ENCODE data around the gene TMEM54. TPM values are rescaled to one million over a fixed set of nuclear protein-coding genes. Genes with fewer than 3 reads are reported as not detected.

Gene TMEM54
- total and polyA plus RNA-seq, 2 of the 13 experiments (the other 11 are each of a cell fraction or from before 2014, with no cell fraction given): 2.5 to 2.9 TPM

DNA sequence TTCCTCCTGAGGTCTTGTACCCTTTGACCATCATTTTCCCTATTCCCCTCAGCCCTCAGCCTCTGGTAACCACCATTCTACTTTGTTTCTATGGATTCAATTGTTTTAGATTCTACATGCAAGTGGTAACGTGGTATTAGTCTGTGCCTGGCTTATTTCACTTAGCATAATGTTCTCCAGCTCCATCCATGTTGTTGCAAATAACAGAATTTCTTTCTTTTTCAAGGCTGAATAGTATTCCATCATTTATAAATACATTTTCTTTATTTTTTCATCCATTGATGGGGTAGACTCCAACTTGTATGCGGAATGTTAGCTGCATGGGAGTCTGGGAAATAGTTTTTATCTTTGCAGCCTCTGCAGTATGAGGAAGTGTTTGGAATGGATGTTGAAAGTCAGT lies 26.3 kb upstream of the TMEM54 start (continued):
- TF ChIP-seq, protein P1, sequence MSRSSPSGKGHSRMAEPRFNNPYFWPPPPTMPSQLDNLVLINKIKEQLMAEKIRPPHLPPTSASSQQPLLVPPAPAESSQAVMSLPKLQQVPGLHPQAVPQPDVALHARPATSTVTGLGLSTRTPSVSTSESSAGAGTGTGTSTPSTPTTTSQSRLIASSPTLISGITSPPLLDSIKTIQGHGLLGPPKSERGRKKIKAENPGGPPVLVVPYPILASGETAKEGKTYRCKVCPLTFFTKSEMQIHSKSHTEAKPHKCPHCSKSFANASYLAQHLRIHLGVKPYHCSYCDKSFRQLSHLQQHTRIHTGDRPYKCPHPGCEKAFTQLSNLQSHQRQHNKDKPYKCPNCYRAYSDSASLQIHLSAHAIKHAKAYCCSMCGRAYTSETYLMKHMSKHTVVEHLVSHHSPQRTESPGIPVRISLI (CRISPR knock-in tag; IDR thresholded peaks at IDR 0.05; ENCODE audit: borderline replicate concordance): no peak
- TF ChIP-seq NFE2L2 (IDR thresholded peaks at IDR 0.05; ENCODE audit: low read length) (no peak), SKI (IDR thresholded peaks at IDR 0.05; ENCODE audit: partially characterized antibody) (no peak), ZNF619 (CRISPR knock-in tag; IDR thresholded peaks at IDR 0.05) (no peak), RAD51 (IDR thresholded peaks at IDR 0.05; ENCODE audit: borderline replicate concordance) (no peak), ZNF138 (CRISPR knock-in tag; IDR thresholded peaks at IDR 0.05; ENCODE audit: low read depth) (no peak), ZBTB20 (CRISPR knock-in tag; IDR thresholded peaks at IDR 0.05; ENCODE audit: borderline replicate concordance, low read depth) (no peak), HNRNPL (IDR thresholded peaks at IDR 0.05; ENCODE audit: low read depth, low read length) (no peak), ZNF543 (CRISPR knock-in tag; IDR thresholded peaks at IDR 0.05) (no peak), ETV5 (CRISPR knock-in tag; IDR thresholded peaks at IDR 0.05; ENCODE audit: borderline replicate concordance) (no peak), ZZZ3 (CRISPR knock-in tag; IDR thresholded peaks at IDR 0.05; ENCODE audit: borderline replicate concordance) (no peak)
- TF ChIP-seq, protein P2, sequence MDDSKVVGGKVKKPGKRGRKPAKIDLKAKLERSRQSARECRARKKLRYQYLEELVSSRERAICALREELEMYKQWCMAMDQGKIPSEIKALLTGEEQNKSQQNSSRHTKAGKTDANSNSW (CRISPR knock-in tag; IDR thresholded peaks at IDR 0.05; ENCODE audit: borderline replicate concordance): no peak

DNA sequence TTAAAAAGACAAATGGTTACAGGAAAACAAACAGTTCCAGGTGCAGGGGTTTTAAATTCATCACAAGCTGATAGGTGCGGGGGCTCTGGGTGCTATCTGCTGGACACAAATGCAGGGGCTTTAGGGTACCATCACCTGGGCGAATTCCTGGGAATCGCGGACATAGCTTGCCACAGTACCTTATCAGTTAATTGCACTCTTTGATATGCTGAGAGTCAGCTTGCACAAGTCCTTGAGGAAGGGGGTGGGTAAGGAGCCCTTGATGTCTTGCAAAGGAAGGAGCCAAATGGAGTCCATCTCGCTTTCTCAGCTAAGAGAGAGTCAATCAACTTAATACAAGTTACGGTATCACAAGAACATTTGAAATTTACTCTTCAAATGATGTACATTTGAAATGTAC lies 25.4 kb upstream of the TMEM54 start:
- H3K4me3 ChIP-seq (replicated peaks in 1 of 3; ENCODE audit: insufficient read depth in 1 of 3, low read depth in 2 of 3, low read length in 3 of 3): no peak overlapping the region
- no peak overlapping the region for H3K4me2 ChIP-seq (ENCODE audit: low read depth, low read length)
- ATAC-seq: no peak
- POLR2A ChIA-PET: no interaction called here
- peaks cover 21% of the 10 kb centered on the region for H3K4me1 ChIP-seq (ENCODE audit: insufficient read depth, low read length)
- no peaks in the 10 kb centered on the region for H3K9me3 ChIP-seq (ENCODE audit: low read length)
- no peaks in the 10 kb centered on the region for H3K79me2 ChIP-seq (ENCODE audit: insufficient read depth, low read length)
- H3K9ac ChIP-seq (ENCODE audit: insufficient read depth, low read depth, low read length): no peak overlapping the region
- in situ Hi-C loops (cut with HindIII; ENCODE audit: extremely low pct_ligation_motif_present, low pct_unique_long_range_greater_than_20kb) (loop anchor here (5.0 kb wide), 1 partner anchor 81 kb away; no protein-coding TSS in a partner anchor), intact Hi-C loops (cut with micrococcal nuclease; ENCODE audit: unreplicated experiment) (no loop called here)
- no peaks in the 10 kb centered on the region for H4K20me1 ChIP-seq (ENCODE audit: insufficient read depth, low read length)
- CTCF ChIA-PET (ENCODE audit: low intra/inter-chr PET ratio, low total read pairs): no interaction called here
- no peak overlapping the region for H2AFZ ChIP-seq (ENCODE audit: low read length)
- H3K27me3 ChIP-seq (ENCODE audit: control insufficient read depth in 1 of 2, insufficient read depth in 2 of 2, low read length in 2 of 2): peaks cover 0 to 27% of the 10 kb centered on the region in 2 experiments; a peak in 3 of 5 replicates
- WGBS (ENCODE audit: low lambda C conversion rate): 79% methylated on average over 6 of the region's 6 CpGs
- no peaks in the 10 kb centered on the region for H3K36me3 ChIP-seq (replicated peaks in 1 of 2; ENCODE audit: control insufficient read depth in 1 of 2, insufficient read depth in 2 of 2, low read length in 2 of 2)
- no peak overlapping the region for H3K27ac ChIP-seq (ENCODE audit: extremely low read length, insufficient read depth, low read length)
- no peak for FAIRE-seq
- BruUV-seq (replicated peaks): no TSS peak
- DNase-seq (ENCODE audit: low spot score): no peak
- TF ChIP-seq ZNF530 (CRISPR knock-in tag; IDR thresholded peaks at IDR 0.05; ENCODE audit: low read depth): no peak
- no peak for TF ChIP-seq CAMTA2 (CRISPR knock-in tag; IDR thresholded peaks at IDR 0.05; ENCODE audit: borderline replicate concordance)
- no peak for TF ChIP-seq RFX3 (CRISPR knock-in tag; IDR thresholded peaks at IDR 0.05)
- TF ChIP-seq ZNF749 (CRISPR knock-in tag; IDR thresholded peaks at IDR 0.05; ENCODE audit: borderline replicate concordance): no peak
- TF ChIP-seq HMG20B (CRISPR knock-in tag; conservative IDR thresholded peaks at IDR 0.05): no peak
- TF ChIP-seq ZNF17 (CRISPR knock-in tag; IDR thresholded peaks at IDR 0.05): no peak
- no peak for TF ChIP-seq RBFOX2 (IDR thresholded peaks at IDR 0.05; ENCODE audit: low read depth, low read length)
- TF ChIP-seq NFRKB (IDR thresholded peaks at IDR 0.05): no peak
- TF ChIP-seq TBL1XR1 (IDR thresholded peaks at IDR 0.05; ENCODE audit: borderline replicate concordance, low read length, partially characterized antibody): no peak
- TF ChIP-seq ZNF292 (CRISPR knock-in tag; IDR thresholded peaks at IDR 0.05; ENCODE audit: borderline replicate concordance, low read depth): no peak
- no peak for TF ChIP-seq BORCS8-MEF2B (CRISPR knock-in tag; IDR thresholded peaks at IDR 0.05)
- TF ChIP-seq, protein P3, sequence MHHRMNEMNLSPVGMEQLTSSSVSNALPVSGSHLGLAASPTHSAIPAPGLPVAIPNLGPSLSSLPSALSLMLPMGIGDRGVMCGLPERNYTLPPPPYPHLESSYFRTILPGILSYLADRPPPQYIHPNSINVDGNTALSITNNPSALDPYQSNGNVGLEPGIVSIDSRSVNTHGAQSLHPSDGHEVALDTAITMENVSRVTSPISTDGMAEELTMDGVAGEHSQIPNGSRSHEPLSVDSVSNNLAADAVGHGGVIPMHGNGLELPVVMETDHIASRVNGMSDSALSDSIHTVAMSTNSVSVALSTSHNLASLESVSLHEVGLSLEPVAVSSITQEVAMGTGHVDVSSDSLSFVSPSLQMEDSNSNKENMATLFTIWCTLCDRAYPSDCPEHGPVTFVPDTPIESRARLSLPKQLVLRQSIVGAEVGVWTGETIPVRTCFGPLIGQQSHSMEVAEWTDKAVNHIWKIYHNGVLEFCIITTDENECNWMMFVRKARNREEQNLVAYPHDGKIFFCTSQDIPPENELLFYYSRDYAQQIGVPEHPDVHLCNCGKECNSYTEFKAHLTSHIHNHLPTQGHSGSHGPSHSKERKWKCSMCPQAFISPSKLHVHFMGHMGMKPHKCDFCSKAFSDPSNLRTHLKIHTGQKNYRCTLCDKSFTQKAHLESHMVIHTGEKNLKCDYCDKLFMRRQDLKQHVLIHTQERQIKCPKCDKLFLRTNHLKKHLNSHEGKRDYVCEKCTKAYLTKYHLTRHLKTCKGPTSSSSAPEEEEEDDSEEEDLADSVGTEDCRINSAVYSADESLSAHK (CRISPR knock-in tag; IDR thresholded peaks at IDR 0.05; ENCODE audit: borderline replicate concordance): no peak
